GM12892 (cell line): ENCODE measurements around the gene GALNT2.

ENCODE experiments used
- DNase-seq: peaks from one replicate; pipeline ENCODE4 v3.0.0; 2011; ENCODE audit not compliant: insufficient read length
- FAIRE-seq: peaks from 2 replicates; lab custom pipeline; 2011; peaks lifted over from hg19 to GRCh38; lab: Jason Lieb, UNC
- POLR2A ChIP-seq: IDR thresholded peaks from 2 replicates; pipeline ENCODE4 v1.6.1; 2011; ENCODE audit warnings: low read depth, low read length, control low read depth
- POLR2AphosphoS5 ChIP-seq: IDR thresholded peaks from 2 replicates; pipeline ENCODE4 v1.6.1; 2011; ENCODE audit warnings: low read depth, low read length, control low read depth
- TAF1 ChIP-seq: IDR thresholded peaks from 2 replicates; pipeline ENCODE4 v1.6.1; 2011; ENCODE audit warnings: low read depth, mild to moderate bottlenecking, control low read depth, low read length, borderline replicate concordance

Gene GALNT2

DNA sequence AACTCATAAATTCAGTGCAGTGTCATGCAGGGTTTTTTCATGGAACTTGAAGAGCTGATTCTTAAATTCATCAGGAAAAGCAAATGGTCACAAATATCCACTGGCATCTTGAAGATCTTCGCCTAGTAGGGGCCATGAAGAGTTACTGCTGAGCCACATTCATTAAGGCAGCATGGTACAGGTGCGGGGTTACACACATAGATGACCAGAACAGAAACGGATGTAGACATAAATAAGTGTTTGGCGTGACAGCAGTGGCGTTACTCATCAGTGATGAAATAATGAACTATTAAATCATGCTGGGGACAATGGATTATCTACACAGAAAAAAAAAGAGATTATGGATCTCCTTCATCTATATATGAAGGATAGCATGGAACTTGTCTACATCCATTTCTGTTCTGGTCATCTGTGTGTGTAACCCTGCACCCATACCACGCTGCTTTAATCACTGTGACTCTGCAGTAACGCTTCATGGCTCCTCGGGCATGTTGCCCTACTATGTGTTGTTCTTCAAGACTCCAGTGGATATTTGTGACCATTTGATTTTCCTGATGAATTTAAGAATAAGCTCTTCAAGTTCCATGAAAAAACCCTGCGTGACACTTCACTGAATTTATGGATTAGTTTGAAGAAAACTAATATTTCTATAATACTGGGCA is 161.3 kb downstream of the GALNT2 start:
- FAIRE-seq = no peak
- DNase-seq = no peak

DNA sequence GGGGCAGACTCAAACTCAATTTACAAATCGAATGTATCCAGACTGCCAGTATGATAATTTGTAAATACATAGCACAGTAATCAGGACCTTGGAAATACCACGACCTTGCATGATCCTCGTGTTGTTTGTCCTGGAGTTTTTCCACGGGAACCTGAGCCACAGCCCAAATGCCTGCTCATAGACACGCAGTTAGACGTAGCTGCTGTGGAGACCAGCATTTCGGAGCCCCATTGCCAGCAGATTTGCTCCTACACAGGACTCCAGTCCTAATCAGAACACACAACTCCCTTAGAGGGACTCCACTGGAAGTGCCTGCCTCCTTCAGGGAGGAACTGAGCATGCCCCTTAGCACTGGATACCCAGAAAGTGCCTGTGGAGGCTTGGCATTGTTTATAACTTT is 163.2 kb downstream of the GALNT2 start:
- no peak for FAIRE-seq
- DNase-seq = no peak
- TF ChIP-seq POLR2AphosphoS5 (no peak), POLR2A (no peak), TAF1 (no peak)

More for the DNA sequence above, 161.3 kb downstream of the GALNT2 start:
- TF ChIP-seq POLR2AphosphoS5 (no peak), POLR2A (no peak), TAF1 (no peak)

GRCh38 chr1:230230948-230231773 is 164.1 kb downstream of the GALNT2 start:
- FAIRE-seq (peak; percentile 46), DNase-seq (no peak)
- TF ChIP-seq POLR2A = no peak
- no peak for TF ChIP-seq POLR2AphosphoS5
- no peak for TF ChIP-seq TAF1

- no peak for FAIRE-seq
- DNase-seq = no peak
- TF ChIP-seq POLR2AphosphoS5 (no peak), POLR2A (no peak), TAF1 (no peak)
Measured at GRCh38 chr1:230231774-230232145, 164.7 kb downstream of the GALNT2 start.

DNA sequence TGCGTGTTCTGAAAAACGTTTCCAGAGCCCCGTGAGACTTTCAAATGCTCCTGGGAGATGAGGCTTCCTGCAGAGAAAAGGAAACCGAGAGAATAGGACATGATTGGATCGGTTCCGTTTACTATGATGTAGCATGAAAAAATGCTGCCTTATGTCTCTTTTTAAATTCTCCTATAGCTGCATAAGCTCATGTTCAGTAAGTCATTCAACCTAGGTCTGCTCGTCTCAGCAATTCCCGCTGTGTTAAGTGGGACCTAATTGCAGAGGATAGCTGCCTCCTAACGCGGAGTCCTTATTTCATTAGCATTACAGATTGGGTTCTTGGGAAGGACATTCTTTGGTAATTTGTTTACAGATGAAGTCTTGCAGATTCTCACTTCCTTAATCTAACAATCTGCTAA is 165.3 kb downstream of the GALNT2 start:
- FAIRE-seq (no peak), DNase-seq (no peak)
- no peak for TF ChIP-seq POLR2AphosphoS5
- no peak for TF ChIP-seq TAF1
- TF ChIP-seq POLR2A = no peak

- FAIRE-seq = no peak
Measured at GRCh38 chr1:230233786-230234185, 166.7 kb downstream of the GALNT2 start.

GRCh38 chr1:230235876-230236275 is 168.8 kb downstream of the GALNT2 start:
- TF ChIP-seq POLR2AphosphoS5 (no peak), TAF1 (no peak), POLR2A (no peak)
- DNase-seq = no peak

More at GRCh38 chr1:230233786-230234185, 166.7 kb downstream of the GALNT2 start:
- TF ChIP-seq POLR2AphosphoS5 = no peak
- no peak for TF ChIP-seq TAF1
- no peak for DNase-seq

GRCh38 chr1:230236301-230237008 is 169.4 kb downstream of the GALNT2 start:
- DNase-seq = no peak
- TF ChIP-seq TAF1 = no peak
- no peak for TF ChIP-seq POLR2A
- TF ChIP-seq POLR2AphosphoS5 = no peak
- no peak for FAIRE-seq

More at GRCh38 chr1:230235876-230236275, 168.8 kb downstream of the GALNT2 start:
- no peak for FAIRE-seq

DNA sequence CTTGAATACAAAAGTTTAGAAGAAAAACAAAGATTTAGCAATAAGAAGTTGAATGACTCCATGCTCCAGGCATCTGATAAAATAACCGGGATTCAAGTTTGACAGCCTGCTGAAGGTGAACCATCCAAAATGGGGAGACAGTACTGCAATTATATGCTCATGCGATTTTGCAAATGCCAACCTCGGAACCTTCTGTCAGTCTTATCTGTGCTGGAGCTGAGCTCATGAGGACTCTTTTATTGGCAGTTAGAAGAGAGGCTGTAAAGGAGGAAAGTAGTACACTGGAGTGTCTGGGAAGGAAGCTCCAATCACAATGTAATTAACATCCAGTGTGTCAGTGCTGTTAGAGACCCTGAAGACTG is 170.0 kb downstream of the GALNT2 start:
- no peak for TF ChIP-seq POLR2AphosphoS5
- TF ChIP-seq TAF1 = no peak
- no peak for TF ChIP-seq POLR2A
- FAIRE-seq (no peak), DNase-seq (no peak)

DNA sequence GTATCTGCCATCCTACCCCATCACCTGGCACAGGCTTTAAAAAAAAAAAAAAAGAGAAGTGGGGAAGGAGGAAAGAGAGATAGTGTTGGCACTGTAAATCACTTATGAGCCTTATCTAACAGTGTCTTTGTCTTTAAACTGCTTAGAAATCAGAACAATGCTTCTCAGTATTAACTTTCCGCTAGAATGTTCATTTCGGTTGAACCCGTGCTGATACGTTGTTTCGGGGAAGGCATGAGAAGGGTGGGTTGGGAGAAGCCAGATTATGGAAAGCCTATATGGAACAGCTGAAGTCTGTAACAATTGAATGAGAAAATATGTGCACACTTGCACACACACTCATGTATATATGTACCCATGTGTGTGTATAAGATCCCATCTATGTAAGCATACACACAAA is 170.8 kb downstream of the GALNT2 start:
- FAIRE-seq (no peak), DNase-seq (no peak)
- no peak for TF ChIP-seq POLR2A
- TF ChIP-seq POLR2AphosphoS5 = no peak
- TF ChIP-seq TAF1 = no peak

DNA sequence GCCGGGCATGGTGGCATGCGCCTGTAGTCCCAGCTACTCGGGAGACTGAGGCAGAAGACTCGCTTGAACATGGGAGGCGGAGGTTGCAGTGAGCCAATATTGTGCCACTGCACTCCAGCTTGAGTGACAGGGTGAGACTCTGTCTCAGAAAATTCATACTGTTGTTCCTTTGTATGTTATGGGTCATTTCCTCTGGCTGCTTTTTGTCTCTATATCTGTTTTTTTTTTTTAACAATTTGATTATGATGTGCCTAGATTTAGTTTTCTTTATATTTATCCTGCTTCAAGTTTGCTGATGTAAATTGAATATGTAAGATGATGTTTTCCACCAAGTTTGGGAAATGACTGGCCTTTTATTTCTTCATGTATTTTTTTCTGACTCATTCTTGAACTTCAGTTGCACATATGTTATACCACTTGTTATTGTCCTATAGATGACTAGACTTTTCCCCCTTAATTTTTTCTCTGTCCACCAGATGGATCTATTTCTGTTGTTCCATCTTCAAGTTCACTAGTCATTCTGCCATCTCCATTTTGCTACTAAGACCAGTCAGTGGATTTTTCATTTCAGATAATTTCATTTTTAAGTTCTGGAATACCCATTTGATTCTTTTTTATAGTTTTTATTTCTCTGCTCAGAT is 173.5 kb downstream of the GALNT2 start:
- FAIRE-seq (peak; percentile 40), DNase-seq (no peak)
- TF ChIP-seq POLR2A (no peak), TAF1 (no peak), POLR2AphosphoS5 (no peak)
